Measurements from ENCODE around the gene ASS1.

GRCh38 chr9:130458804-130459067 is 14.0 kb downstream of the ASS1 start:
- no peak for TF ChIP-seq CTCF (IDR thresholded peaks at IDR 0.05)
- TF ChIP-seq POLR2A (IDR thresholded peaks at IDR 0.05) = no peak
